Skeletal muscle satellite cell (primary cell): Measurements from ENCODE around the gene CMIP.
"Not testable (repeated sequence)": the region's sequence is repeated elsewhere in the genome, so short reads cannot be mapped to it uniquely, and the experiment has no call there.

Source experiments
- H3K27me3 ChIP-seq: 2 replicates; pipeline ENCODE4 v1.7.0; 2013; ENCODE audit warnings: low read length; ENCODE audit not compliant: control insufficient read depth, insufficient read depth
- H3K36me3 ChIP-seq: 2 replicates; pipeline ENCODE4 v1.7.0; 2013; ENCODE audit warnings: mild to moderate bottlenecking, control low read depth, low read length; ENCODE audit not compliant: insufficient read depth
- H3K4me1 ChIP-seq: 2 replicates; pipeline ENCODE4 v1.7.0; 2013; ENCODE audit warnings: low read length; ENCODE audit not compliant: control insufficient read depth, insufficient read depth
- H3K4me2 ChIP-seq: 2 replicates; pipeline ENCODE4 v1.7.0; 2013; ENCODE audit warnings: mild to moderate bottlenecking, low read length
- H3K4me3 ChIP-seq: 2 replicates; pipeline ENCODE4 v1.7.0; 2013; ENCODE audit warnings: low read length
- H3K9ac ChIP-seq: 2 replicates; pipeline ENCODE4 v1.7.0; 2013; ENCODE audit warnings: mild to moderate bottlenecking, low read depth, low read length, moderate library complexity
- H3K9me3 ChIP-seq: replicated peaks from 2 replicates; pipeline ENCODE4 v1.7.0; 2013; ENCODE audit warnings: mild to moderate bottlenecking, control low read depth, low read length

CMIP gene

GRCh38 chr16:81575834-81576233, 131.2 kb downstream of the CMIP start:
- Histone ChIP-seq H3K27me3 (no peaks in the 10 kb centered on the region), H3K4me3 (no peak overlapping the region), H3K36me3 (no peaks in the 10 kb centered on the region), H3K4me2 (no peak overlapping the region), H3K9me3 (no peaks in the 10 kb centered on the region), H3K9ac (no peak overlapping the region), H3K4me1 (no peaks in the 10 kb centered on the region)

- H3K4me1 ChIP-seq = no peaks in the 10 kb centered on the region
- no peak overlapping the region for H3K4me3 ChIP-seq
- no peaks in the 10 kb centered on the region for H3K27me3 ChIP-seq
- no peak overlapping the region for H3K4me2 ChIP-seq
- H3K36me3 ChIP-seq = no peaks in the 10 kb centered on the region
- no peaks in the 10 kb centered on the region for H3K9me3 ChIP-seq
- H3K9ac ChIP-seq = no peak overlapping the region
Measured at GRCh38 chr16:81576696-81577095, 132.1 kb downstream of the CMIP start.

GRCh38 chr16:81577272-81577671, 132.7 kb downstream of the CMIP start:
- H3K4me1 ChIP-seq, H3K4me3 ChIP-seq, H3K4me2 ChIP-seq, H3K9me3 ChIP-seq, H3K9ac ChIP-seq, H3K27me3 ChIP-seq, H3K36me3 ChIP-seq: not testable (repeated sequence)

GRCh38 chr16:81578076-81578475, 133.5 kb downstream of the CMIP start:
- Histone ChIP-seq H3K9ac (no peak overlapping the region), H3K4me1 (peaks cover 2% of the 10 kb centered on the region), H3K4me2 (no peak overlapping the region), H3K36me3 (no peaks in the 10 kb centered on the region), H3K9me3 (no peaks in the 10 kb centered on the region), H3K4me3 (no peak overlapping the region), H3K27me3 (no peaks in the 10 kb centered on the region)

GRCh38 chr16:81578636-81579413, 134.2 kb downstream of the CMIP start:
- Histone ChIP-seq H3K4me2 (no peak overlapping the region), H3K36me3 (no peaks in the 10 kb centered on the region)

GRCh38 chr16:81581107-81581506, 136.5 kb downstream of the CMIP start:
- Histone ChIP-seq H3K4me3 (no peak overlapping the region), H3K36me3 (no peaks in the 10 kb centered on the region), H3K4me2 (no peak overlapping the region), H3K9ac (no peak overlapping the region), H3K9me3 (no peaks in the 10 kb centered on the region), H3K27me3 (no peaks in the 10 kb centered on the region), H3K4me1 (peaks cover 13% of the 10 kb centered on the region)

More at GRCh38 chr16:81578636-81579413, 134.2 kb downstream of the CMIP start:
- Histone ChIP-seq H3K9ac (no peak overlapping the region), H3K4me3 (no peak overlapping the region), H3K4me1 (peaks cover 8% of the 10 kb centered on the region), H3K27me3 (no peaks in the 10 kb centered on the region), H3K9me3 (no peaks in the 10 kb centered on the region)

GRCh38 chr16:81582655-81583441, 138.2 kb downstream of the CMIP start:
- H3K4me1 ChIP-seq = peaks cover 13% of the 10 kb centered on the region
- no peak overlapping the region for H3K9ac ChIP-seq
- H3K27me3 ChIP-seq = no peaks in the 10 kb centered on the region
- H3K4me2 ChIP-seq = no peak overlapping the region
- no peaks in the 10 kb centered on the region for H3K9me3 ChIP-seq
- H3K36me3 ChIP-seq = no peaks in the 10 kb centered on the region
- no peak overlapping the region for H3K4me3 ChIP-seq

GRCh38 chr16:81583893-81584631, 139.5 kb downstream of the CMIP start:
- no peak overlapping the region for H3K9ac ChIP-seq
- peaks cover 13% of the 10 kb centered on the region for H3K4me1 ChIP-seq
- no peak overlapping the region for H3K4me2 ChIP-seq
- H3K9me3 ChIP-seq = no peaks in the 10 kb centered on the region
- no peak overlapping the region for H3K4me3 ChIP-seq
- no peaks in the 10 kb centered on the region for H3K36me3 ChIP-seq
- H3K27me3 ChIP-seq = no peaks in the 10 kb centered on the region

- peaks cover 13% of the 10 kb centered on the region for H3K4me1 ChIP-seq
- no peaks in the 10 kb centered on the region for H3K9me3 ChIP-seq
- H3K27me3 ChIP-seq = no peaks in the 10 kb centered on the region
- no peak overlapping the region for H3K9ac ChIP-seq
- no peak overlapping the region for H3K4me2 ChIP-seq
- no peaks in the 10 kb centered on the region for H3K36me3 ChIP-seq
- no peak overlapping the region for H3K4me3 ChIP-seq
Measured at GRCh38 chr16:81585785-81586184, 141.2 kb downstream of the CMIP start.

- H3K9ac ChIP-seq = no peak overlapping the region
- no peak overlapping the region for H3K4me3 ChIP-seq
- no peaks in the 10 kb centered on the region for H3K27me3 ChIP-seq
- H3K4me1 ChIP-seq = peaks cover 13% of the 10 kb centered on the region
- no peaks in the 10 kb centered on the region for H3K9me3 ChIP-seq
- no peak overlapping the region for H3K4me2 ChIP-seq
- H3K36me3 ChIP-seq = no peaks in the 10 kb centered on the region
Measured at GRCh38 chr16:81586417-81586816, 141.8 kb downstream of the CMIP start.

- Histone ChIP-seq H3K36me3 (no peaks in the 10 kb centered on the region), H3K9me3 (no peaks in the 10 kb centered on the region)
Measured at GRCh38 chr16:81586977-81587625, 142.5 kb downstream of the CMIP start.

More at GRCh38 chr16:81586977-81587625, 142.5 kb downstream of the CMIP start:
- Histone ChIP-seq H3K4me3 (no peak overlapping the region), H3K4me2 (no peak overlapping the region), H3K9ac (no peak overlapping the region), H3K27me3 (no peaks in the 10 kb centered on the region), H3K4me1 (peaks cover 13% of the 10 kb centered on the region)
